Stimulated activated memory B cell treated with anti-CD40 and anti-IgM and Interleukin-4, amounts not matched to agents 10 μg/mL and 1 μg/mL and 100 μg/mL, for 72 hours (primary cell): ENCODE results near the gene METTL21C.

Source experiments
- ATAC-seq: fragments of 150-1000 bp; cut with Tn5 transposase; 2 replicates; pipeline ENCODE4 v1.10.0; 2021
- H3K27ac Mint-ChIP-seq: one replicate; pipeline ENCODE4 v1.8.0; 2022; ENCODE audit warnings: mild to moderate bottlenecking, mixed read lengths
- H3K27me3 Mint-ChIP-seq: one replicate; pipeline ENCODE4 v1.8.0; 2022; ENCODE audit warnings: mixed read lengths
- H3K36me3 Mint-ChIP-seq: one replicate; pipeline ENCODE4 v1.8.0; 2022; ENCODE audit warnings: mixed read lengths
- H3K4me1 Mint-ChIP-seq: one replicate; pipeline ENCODE4 v1.8.0; 2022; ENCODE audit warnings: mixed read lengths
- H3K4me3 Mint-ChIP-seq: one replicate; pipeline ENCODE4 v1.8.0; 2022; ENCODE audit warnings: mild to moderate bottlenecking, moderate library complexity, mixed read lengths
- H3K9me3 Mint-ChIP-seq: one replicate; pipeline ENCODE4 v1.8.0; 2022; ENCODE audit warnings: mixed read lengths

Gene METTL21C

GRCh38 chr13:102657630-102658029, 37.2 kb downstream of the METTL21C start:
- H3K36me3 Mint-ChIP-seq = peaks cover 42% of the 10 kb centered on the region
- no peaks in the 10 kb centered on the region for H3K27me3 Mint-ChIP-seq

GRCh38 chr13:102654756-102655155, 40.1 kb downstream of the METTL21C start:
- H3K4me3 Mint-ChIP-seq = no peak overlapping the region
- H3K27me3 Mint-ChIP-seq = no peaks in the 10 kb centered on the region
- no peak for ATAC-seq
- H3K9me3 Mint-ChIP-seq = peaks cover 4% of the 10 kb centered on the region
- H3K4me1 Mint-ChIP-seq = no peaks in the 10 kb centered on the region
- peaks cover 19% of the 10 kb centered on the region for H3K36me3 Mint-ChIP-seq
- H3K27ac Mint-ChIP-seq = no peak overlapping the region

More at GRCh38 chr13:102657630-102658029, 37.2 kb downstream of the METTL21C start:
- no peak overlapping the region for H3K27ac Mint-ChIP-seq
- H3K4me3 Mint-ChIP-seq = no peak overlapping the region
- H3K9me3 Mint-ChIP-seq = peaks cover 4% of the 10 kb centered on the region
- no peak for ATAC-seq
- H3K4me1 Mint-ChIP-seq = no peaks in the 10 kb centered on the region

DNA sequence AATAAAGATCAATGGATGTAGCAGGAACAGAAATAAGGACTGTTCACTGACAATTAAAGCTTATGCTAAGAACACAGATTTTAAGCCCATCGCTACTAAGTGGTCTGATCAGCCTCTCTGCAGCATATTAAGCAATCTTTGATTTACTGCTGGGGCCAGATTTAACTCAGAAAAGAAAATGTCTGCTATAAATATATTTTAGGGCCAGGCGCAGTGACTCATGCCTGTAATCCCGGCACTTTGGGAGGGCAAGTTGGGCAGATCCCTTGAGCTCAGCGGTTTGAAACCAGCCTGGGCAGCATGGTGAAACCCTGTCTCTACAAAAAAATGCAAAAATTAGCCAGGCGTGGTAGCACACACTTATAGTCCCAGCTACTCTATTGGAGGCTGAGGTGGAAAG, 43.0 kb downstream of the METTL21C start:
- Mint-ChIP-seq H3K4me1 (no peaks in the 10 kb centered on the region), H3K4me3 (no peak overlapping the region), H3K9me3 (no peaks in the 10 kb centered on the region), H3K36me3 (peaks cover 17% of the 10 kb centered on the region), H3K27me3 (no peaks in the 10 kb centered on the region), H3K27ac (no peak overlapping the region)
- ATAC-seq = no peak

- Mint-ChIP-seq H3K4me3 (no peak overlapping the region), H3K4me1 (no peaks in the 10 kb centered on the region), H3K27me3 (no peaks in the 10 kb centered on the region), H3K36me3 (peaks cover 21% of the 10 kb centered on the region), H3K27ac (no peak overlapping the region), H3K9me3 (no peaks in the 10 kb centered on the region)
- ATAC-seq = no peak
Observed at GRCh38 chr13:102651392-102651791, 43.5 kb downstream of the METTL21C start.

GRCh38 chr13:102650444-102650843, 44.4 kb downstream of the METTL21C start:
- H3K27ac Mint-ChIP-seq = no peak overlapping the region
- peaks cover 23% of the 10 kb centered on the region for H3K36me3 Mint-ChIP-seq
- no peaks in the 10 kb centered on the region for H3K27me3 Mint-ChIP-seq
- ATAC-seq = no peak
- no peaks in the 10 kb centered on the region for H3K9me3 Mint-ChIP-seq
- no peaks in the 10 kb centered on the region for H3K4me1 Mint-ChIP-seq
- H3K4me3 Mint-ChIP-seq = no peak overlapping the region

- Mint-ChIP-seq H3K36me3 (peaks cover 30% of the 10 kb centered on the region), H3K9me3 (no peaks in the 10 kb centered on the region), H3K4me3 (no peak overlapping the region), H3K27ac (no peak overlapping the region), H3K4me1 (no peaks in the 10 kb centered on the region), H3K27me3 (no peaks in the 10 kb centered on the region)
- no peak for ATAC-seq
Observed at GRCh38 chr13:102648046-102648445, 46.8 kb downstream of the METTL21C start.

GRCh38 chr13:102645701-102646100, 49.1 kb downstream of the METTL21C start:
- no peaks in the 10 kb centered on the region for H3K27me3 Mint-ChIP-seq
- no peak for ATAC-seq
- H3K27ac Mint-ChIP-seq = no peak overlapping the region
- H3K36me3 Mint-ChIP-seq = peaks cover 42% of the 10 kb centered on the region
- no peaks in the 10 kb centered on the region for H3K9me3 Mint-ChIP-seq
- H3K4me3 Mint-ChIP-seq = no peak overlapping the region
- H3K4me1 Mint-ChIP-seq = no peaks in the 10 kb centered on the region

DNA sequence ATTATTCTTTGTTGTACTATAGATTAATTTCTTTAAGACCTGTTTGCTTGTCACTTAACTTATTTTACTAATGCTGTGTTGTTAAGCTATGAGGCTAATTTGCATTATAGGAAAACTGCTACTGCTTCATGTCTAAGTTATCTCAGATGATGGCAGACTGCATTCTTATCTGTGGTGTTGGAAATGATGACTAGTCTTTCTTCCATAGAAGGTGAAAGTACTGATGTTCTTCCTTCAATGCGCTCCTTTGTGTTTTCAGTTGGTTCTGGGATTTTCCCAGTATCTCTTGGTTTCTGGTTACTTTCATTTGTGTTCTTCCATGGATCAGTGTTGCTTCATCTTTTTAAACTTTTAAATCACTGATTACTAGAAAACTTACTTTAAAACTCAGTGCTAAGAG, 51.2 kb downstream of the METTL21C start:
- Mint-ChIP-seq H3K36me3 (peaks cover 46% of the 10 kb centered on the region), H3K27ac (no peak overlapping the region), H3K9me3 (no peaks in the 10 kb centered on the region)

DNA sequence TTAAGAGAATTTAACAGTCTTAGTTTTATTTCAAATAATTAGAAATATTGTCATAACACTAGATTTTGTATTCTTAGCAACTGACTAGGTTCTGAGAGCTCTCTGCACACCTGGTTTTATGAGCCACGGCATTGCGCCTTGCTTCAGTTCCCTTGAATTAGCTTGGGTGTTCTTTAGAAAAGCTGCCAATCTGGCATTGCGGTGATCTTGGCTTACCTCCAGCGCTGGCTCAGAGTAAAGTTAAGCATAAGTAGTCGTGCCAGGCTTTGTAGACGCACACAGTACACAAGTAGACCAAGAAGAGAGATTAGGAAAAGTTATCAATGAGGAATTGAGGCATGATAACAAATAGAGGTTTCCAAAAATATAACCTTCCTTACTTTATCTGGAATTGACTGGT, 52.4 kb downstream of the METTL21C start:
- no peak for ATAC-seq
- Mint-ChIP-seq H3K36me3 (peaks cover 48% of the 10 kb centered on the region), H3K27ac (no peak overlapping the region), H3K27me3 (no peaks in the 10 kb centered on the region), H3K4me3 (no peak overlapping the region), H3K4me1 (no peaks in the 10 kb centered on the region), H3K9me3 (no peaks in the 10 kb centered on the region)

More for the DNA sequence above, 51.2 kb downstream of the METTL21C start:
- no peaks in the 10 kb centered on the region for H3K4me1 Mint-ChIP-seq
- no peak overlapping the region for H3K4me3 Mint-ChIP-seq
- no peak for ATAC-seq
- no peaks in the 10 kb centered on the region for H3K27me3 Mint-ChIP-seq

GRCh38 chr13:102642029-102642428, 52.8 kb downstream of the METTL21C start:
- H3K27ac Mint-ChIP-seq = no peak overlapping the region
- no peaks in the 10 kb centered on the region for H3K27me3 Mint-ChIP-seq
- no peak overlapping the region for H3K4me3 Mint-ChIP-seq
- no peaks in the 10 kb centered on the region for H3K9me3 Mint-ChIP-seq
- ATAC-seq = no peak
- peaks cover 53% of the 10 kb centered on the region for H3K36me3 Mint-ChIP-seq
- H3K4me1 Mint-ChIP-seq = no peaks in the 10 kb centered on the region

GRCh38 chr13:102638741-102639140, 56.1 kb downstream of the METTL21C start:
- Mint-ChIP-seq H3K27me3 (no peaks in the 10 kb centered on the region), H3K36me3 (peaks cover 67% of the 10 kb centered on the region)

More at GRCh38 chr13:102638741-102639140, 56.1 kb downstream of the METTL21C start:
- no peak overlapping the region for H3K4me3 Mint-ChIP-seq
- ATAC-seq = no peak
- H3K9me3 Mint-ChIP-seq = no peaks in the 10 kb centered on the region
- H3K4me1 Mint-ChIP-seq = no peaks in the 10 kb centered on the region
- no peak overlapping the region for H3K27ac Mint-ChIP-seq
